ENCODE measurements around the gene CMTM2. TPM values are rescaled to one million over a fixed set of nuclear protein-coding genes. Genes with fewer than 3 reads are reported as not detected.

The CMTM2 gene
- total and polyA plus RNA-seq, 9 of the 15 experiments (the other 6 are each of a cell fraction or from before 2014, with no cell fraction given) = not detected

- no peak; a peak in 1 of 4 replicates for TF ChIP-seq MAZ (CRISPR knock-in tag; conservative IDR thresholded peaks at IDR 0.05 in 1 of 2, IDR thresholded peaks at IDR 0.05 in 1 of 2)
- TF ChIP-seq DPF2 (IDR thresholded peaks at IDR 0.05) = peak; percentile 64; the same call in 1 of the 2 replicates
These were observed 24.5 kb downstream of the CMTM2 start (continued) for GRCh38 chr16:66603537-66604375.

DNA sequence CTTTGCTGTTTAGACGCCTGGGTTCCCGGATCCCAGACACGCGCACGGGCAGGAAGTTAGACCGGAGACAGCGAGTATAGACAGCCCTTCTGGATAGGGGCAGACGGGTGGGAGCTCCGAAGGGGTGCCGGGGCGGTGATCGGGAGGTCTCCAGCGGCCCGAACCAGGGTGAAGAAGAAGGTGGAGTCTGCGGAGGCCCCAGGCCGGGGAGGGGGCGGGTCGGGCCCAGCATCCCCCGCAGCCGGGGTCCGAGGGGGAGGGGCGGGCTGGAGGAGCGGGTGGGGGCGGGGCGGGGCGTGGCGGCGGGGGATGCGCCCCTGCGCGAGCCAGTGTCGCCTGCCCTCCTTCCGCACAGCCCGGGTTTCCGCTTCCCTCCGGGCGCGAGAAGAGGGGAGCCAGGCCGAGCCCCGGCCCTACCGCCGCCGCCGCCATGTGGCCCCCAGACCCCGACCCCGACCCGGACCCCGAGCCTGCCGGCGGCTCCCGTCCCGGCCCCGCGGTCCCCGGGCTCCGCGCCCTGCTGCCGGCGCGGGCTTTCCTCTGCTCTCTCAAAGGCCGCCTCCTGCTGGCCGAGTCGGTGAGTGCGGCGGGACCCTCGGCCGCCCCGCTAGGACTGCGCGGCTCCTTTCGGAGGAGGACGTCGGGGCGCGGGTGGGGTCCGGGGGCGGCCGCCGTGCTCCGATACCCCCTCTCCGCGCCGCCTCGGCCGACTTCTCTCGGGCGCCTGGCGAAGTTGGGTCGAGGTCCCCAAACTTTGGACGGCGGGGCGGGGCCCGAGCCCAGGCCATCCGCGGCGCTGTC, 25.3 kb downstream of the CMTM2 start, which contains the start of gene CMTM3:
TSS of gene CMTM3 (plus strand) at position 329 of the 801 bp plus-strand sequence. CDS start at position 431, 102 bp downstream.
- intact Hi-C loops (cut with micrococcal nuclease) = loop anchor here (5.0 kb wide), 2 partner anchors 88 to 197 kb away; no protein-coding TSS in a partner anchor
- no TSS peak for BruUV-seq (replicated peaks)
- peaks cover 25 to 61% of the 10 kb centered on the region in 2 experiments for H3K4me1 ChIP-seq (replicated peaks in 1 of 2; ENCODE audit: control insufficient read depth in 2 of 2, insufficient read depth in 2 of 2, low read length in 2 of 2)
- H3K79me2 ChIP-seq (ENCODE audit: control insufficient read depth, insufficient read depth, low read length) = peaks cover 17% of the 10 kb centered on the region
- H4K20me1 ChIP-seq (replicated peaks; ENCODE audit: control insufficient read depth, insufficient read depth, low read length) = peaks cover 4% of the 10 kb centered on the region; the same call in 1 of the 2 replicates
- FAIRE-seq (no peak), ATAC-seq (peak; percentile 81), DNase-seq (ENCODE audit: extremely low read depth in 1 of 4, low spot score in 3 of 4) (peak; percentile 79 to 97 (median 94))
- peaks cover 23% of the 10 kb centered on the region; the same call in 2 of the 3 replicates for H3K36me3 ChIP-seq (ENCODE audit: control insufficient read depth, insufficient read depth, low read length)
- no peaks in the 10 kb centered on the region; the same call in 1 of the 2 replicates for H3K9me3 ChIP-seq (replicated peaks; ENCODE audit: control insufficient read depth, insufficient read depth, low read depth, low read length)
- in situ Hi-C loops (cut with MboI) = loop anchor here (5.0 kb wide), 1 partner anchor 263 kb away; no protein-coding TSS in a partner anchor
- peak within 1 kb of the TSS; percentile 91 for H3K4me3 ChIP-seq
- H3K9ac ChIP-seq (ENCODE audit: insufficient read depth in 1 of 2, low read depth in 2 of 2, low read length in 2 of 2) = peak within 1 kb of the TSS; percentile 80 to 95
- H3K27ac ChIP-seq (ENCODE audit: extremely low read depth, low read depth, low read length) = peak within 1 kb of the TSS; percentile 92
- ChIA-PET CTCF (ENCODE audit: low intra/inter-chr PET ratio) (interaction anchor here (0.6 to 0.7 kb wide), 2 partner anchors 61 to 270 kb away, joined by 3 to 4 read pairs; no protein-coding TSS in a partner anchor), POLR2A (interaction anchor here (0.5 to 1.0 kb wide), 5 partner anchors 39 to 226 kb away, joined by 3 to 4 read pairs (median 3); no protein-coding TSS in a partner anchor)
- no peaks in the 10 kb centered on the region for H3K27me3 ChIP-seq (ENCODE audit: control insufficient read depth in 2 of 2, insufficient read depth in 2 of 2, low read length in 2 of 2)
- H3K4me2 ChIP-seq (ENCODE audit: insufficient read depth, low read length) = peak within 1 kb of the TSS; percentile 73
- 4% methylated on average over 9 of the region's 96 CpGs for WGBS (ENCODE audit: insufficient coverage, low coverage, missing lambda C conversion rate)
- H3K9me1 ChIP-seq (ENCODE audit: control insufficient read depth, insufficient read depth, low read length) = no peaks in the 10 kb centered on the region
- peak within 1 kb of the TSS; percentile 87 for H2AFZ ChIP-seq (ENCODE audit: low read depth, low read length)
- TF ChIP-seq ZNF655 (CRISPR knock-in tag; IDR thresholded peaks at IDR 0.05) (no peak), RAD21 (CRISPR knock-in tag; conservative IDR thresholded peaks at IDR 0.05 in 1 of 2, IDR thresholded peaks at IDR 0.05 in 1 of 2) (peak; percentile 39 to 55), ZBTB8A (IDR thresholded peaks at IDR 0.05; ENCODE audit: partially characterized antibody) (no peak), ATF6 (CRISPR knock-in tag; IDR thresholded peaks at IDR 0.05) (no peak), TAF1 (IDR thresholded peaks at IDR 0.05; ENCODE audit: control insufficient read depth, extremely low read depth, insufficient read depth, low read length, severe bottlenecking) (peak; percentile 45), ELF1 (tag; IDR thresholded peaks at IDR 0.05) (peak; percentile 65; the same call in 1 of the 2 replicates), SIN3A (IDR thresholded peaks at IDR 0.05; ENCODE audit: borderline replicate concordance in 2 of 2, control insufficient read depth in 1 of 2, low read depth in 2 of 2, low read length in 2 of 2) (0 out of 4 replicates have a peak, but pooled peaks of 1 of the 2 experiments have one; percentile 16)
- TF ChIP-seq, protein P1, sequence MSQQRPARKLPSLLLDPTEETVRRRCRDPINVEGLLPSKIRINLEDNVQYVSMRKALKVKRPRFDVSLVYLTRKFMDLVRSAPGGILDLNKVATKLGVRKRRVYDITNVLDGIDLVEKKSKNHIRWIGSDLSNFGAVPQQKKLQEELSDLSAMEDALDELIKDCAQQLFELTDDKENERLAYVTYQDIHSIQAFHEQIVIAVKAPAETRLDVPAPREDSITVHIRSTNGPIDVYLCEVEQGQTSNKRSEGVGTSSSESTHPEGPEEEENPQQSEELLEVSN (IDR thresholded peaks at IDR 0.05; ENCODE audit: borderline replicate concordance in 1 of 2, extremely low read depth in 1 of 2, insufficient read depth in 1 of 2, insufficient read length in 1 of 2, low read depth in 1 of 2, low read length in 1 of 2, poor library complexity in 1 of 2, severe bottlenecking in 1 of 2) = peak in 1 of 2 experiments; percentile 50

All from K562 (cell line).